ENCODE results near the gene KMT2A.

The KMT2A gene

DNA sequence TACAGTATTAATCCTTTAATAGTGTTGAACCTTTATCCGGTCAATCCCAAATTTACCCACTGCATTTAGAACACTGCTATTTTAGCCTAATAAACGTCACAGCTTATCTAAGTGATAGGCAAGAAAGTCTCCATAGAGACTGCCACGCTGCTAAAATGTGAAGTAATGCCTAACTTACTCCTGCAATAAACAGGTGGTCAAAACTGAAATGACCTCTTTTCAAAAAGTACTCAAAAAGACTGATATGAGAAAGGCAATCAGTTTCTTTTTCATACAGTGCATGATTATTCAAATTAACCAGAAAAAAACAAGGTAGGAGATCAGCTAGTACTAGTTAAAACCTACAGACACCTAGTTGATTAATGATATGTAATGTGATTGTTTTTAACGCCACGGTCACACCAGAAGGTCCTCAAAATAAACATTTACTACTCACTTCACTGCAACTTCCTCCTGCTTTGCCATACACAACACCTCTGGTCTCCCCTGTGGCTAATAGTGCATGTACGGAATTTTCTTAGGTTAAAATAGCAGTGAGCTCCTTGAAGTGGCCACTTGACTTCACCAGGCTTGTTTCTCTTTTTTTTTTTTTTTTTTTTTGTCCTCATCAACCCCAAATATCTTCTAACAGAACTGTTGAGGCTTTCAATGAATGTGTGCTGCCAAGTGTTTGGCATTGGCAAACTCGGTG lies 26.1 kb upstream of the KMT2A start:
- no peak for TF ChIP-seq EP300 (IDR thresholded peaks at IDR 0.05; ENCODE audit: borderline replicate concordance)
- TF ChIP-seq NFIC (IDR thresholded peaks at IDR 0.05) = no peak

DNA sequence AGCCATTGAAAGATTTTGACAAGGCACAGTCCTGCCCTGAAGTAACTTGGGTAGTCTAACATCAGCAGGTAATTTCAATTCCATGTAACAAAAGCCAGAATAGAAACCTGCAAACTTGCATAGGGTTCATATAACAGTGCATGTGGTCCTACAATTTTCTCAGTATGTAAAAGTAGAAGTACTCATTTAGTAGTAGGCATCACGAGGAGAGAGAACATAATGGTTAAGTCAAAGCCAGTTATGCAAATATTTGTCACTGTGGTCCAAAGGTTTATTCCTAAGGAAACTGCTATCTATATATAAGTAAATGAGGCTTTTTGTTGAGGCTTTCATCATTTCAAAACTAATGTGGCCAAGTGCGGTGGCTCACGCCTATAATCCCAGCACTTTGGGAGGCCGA lies 24.8 kb upstream of the KMT2A start:
- TF ChIP-seq YY1 (IDR thresholded peaks at IDR 0.05; ENCODE audit: low read depth) (no peak), TEAD4 (IDR thresholded peaks at IDR 0.05) (no peak), ZBTB7A (IDR thresholded peaks at IDR 0.05; ENCODE audit: low read depth) (no peak), RAD21 (IDR thresholded peaks at IDR 0.05; ENCODE audit: low read depth) (no peak), EGR1 (IDR thresholded peaks at IDR 0.05) (no peak)
- TF ChIP-seq, protein P1, sequence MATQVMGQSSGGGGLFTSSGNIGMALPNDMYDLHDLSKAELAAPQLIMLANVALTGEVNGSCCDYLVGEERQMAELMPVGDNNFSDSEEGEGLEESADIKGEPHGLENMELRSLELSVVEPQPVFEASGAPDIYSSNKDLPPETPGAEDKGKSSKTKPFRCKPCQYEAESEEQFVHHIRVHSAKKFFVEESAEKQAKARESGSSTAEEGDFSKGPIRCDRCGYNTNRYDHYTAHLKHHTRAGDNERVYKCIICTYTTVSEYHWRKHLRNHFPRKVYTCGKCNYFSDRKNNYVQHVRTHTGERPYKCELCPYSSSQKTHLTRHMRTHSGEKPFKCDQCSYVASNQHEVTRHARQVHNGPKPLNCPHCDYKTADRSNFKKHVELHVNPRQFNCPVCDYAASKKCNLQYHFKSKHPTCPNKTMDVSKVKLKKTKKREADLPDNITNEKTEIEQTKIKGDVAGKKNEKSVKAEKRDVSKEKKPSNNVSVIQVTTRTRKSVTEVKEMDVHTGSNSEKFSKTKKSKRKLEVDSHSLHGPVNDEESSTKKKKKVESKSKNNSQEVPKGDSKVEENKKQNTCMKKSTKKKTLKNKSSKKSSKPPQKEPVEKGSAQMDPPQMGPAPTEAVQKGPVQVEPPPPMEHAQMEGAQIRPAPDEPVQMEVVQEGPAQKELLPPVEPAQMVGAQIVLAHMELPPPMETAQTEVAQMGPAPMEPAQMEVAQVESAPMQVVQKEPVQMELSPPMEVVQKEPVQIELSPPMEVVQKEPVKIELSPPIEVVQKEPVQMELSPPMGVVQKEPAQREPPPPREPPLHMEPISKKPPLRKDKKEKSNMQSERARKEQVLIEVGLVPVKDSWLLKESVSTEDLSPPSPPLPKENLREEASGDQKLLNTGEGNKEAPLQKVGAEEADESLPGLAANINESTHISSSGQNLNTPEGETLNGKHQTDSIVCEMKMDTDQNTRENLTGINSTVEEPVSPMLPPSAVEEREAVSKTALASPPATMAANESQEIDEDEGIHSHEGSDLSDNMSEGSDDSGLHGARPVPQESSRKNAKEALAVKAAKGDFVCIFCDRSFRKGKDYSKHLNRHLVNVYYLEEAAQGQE (IDR thresholded peaks at IDR 0.05; ENCODE audit: low read depth) = no peak
- TF ChIP-seq, protein P2, sequence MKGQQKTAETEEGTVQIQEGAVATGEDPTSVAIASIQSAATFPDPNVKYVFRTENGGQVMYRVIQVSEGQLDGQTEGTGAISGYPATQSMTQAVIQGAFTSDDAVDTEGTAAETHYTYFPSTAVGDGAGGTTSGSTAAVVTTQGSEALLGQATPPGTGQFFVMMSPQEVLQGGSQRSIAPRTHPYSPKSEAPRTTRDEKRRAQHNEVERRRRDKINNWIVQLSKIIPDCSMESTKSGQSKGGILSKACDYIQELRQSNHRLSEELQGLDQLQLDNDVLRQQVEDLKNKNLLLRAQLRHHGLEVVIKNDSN (IDR thresholded peaks at IDR 0.05) = no peak

DNA sequence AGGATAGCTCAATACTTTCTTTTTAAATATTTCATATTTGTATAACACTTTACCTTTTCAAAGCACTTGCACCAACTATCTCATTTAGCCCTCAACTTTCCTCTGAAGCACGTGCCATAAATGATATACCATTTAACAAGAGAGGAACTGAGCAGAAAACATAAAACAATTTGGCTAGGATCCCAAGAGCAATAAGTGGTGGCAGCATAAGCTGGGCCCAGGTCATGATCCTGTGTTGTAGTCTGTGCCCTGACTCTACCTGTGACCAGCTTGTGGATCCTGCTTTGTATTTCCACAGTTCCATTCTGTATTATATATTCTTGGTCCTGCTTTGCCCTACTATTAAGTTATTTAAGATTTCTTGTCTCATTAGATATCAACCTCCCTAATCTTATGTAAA lies 23.4 kb upstream of the KMT2A start:
- TF ChIP-seq TCF12 (IDR thresholded peaks at IDR 0.05; ENCODE audit: low read depth) (no peak), YY1 (IDR thresholded peaks at IDR 0.05; ENCODE audit: low read depth) (no peak), EP300 (IDR thresholded peaks at IDR 0.05; ENCODE audit: borderline replicate concordance) (no peak), CEBPB (IDR thresholded peaks at IDR 0.05) (no peak), NFIC (IDR thresholded peaks at IDR 0.05) (no peak), TAF1 (IDR thresholded peaks at IDR 0.05; ENCODE audit: low read depth) (no peak), EGR1 (IDR thresholded peaks at IDR 0.05) (no peak), CREB1 (IDR thresholded peaks at IDR 0.05; ENCODE audit: low read depth) (no peak), RAD21 (IDR thresholded peaks at IDR 0.05; ENCODE audit: low read depth) (no peak), FOXM1 (IDR thresholded peaks at IDR 0.05; ENCODE audit: borderline replicate concordance, low read depth) (no peak), ZBTB7A (IDR thresholded peaks at IDR 0.05; ENCODE audit: low read depth) (no peak), TEAD4 (IDR thresholded peaks at IDR 0.05) (no peak)
- TF ChIP-seq, protein P2 (IDR thresholded peaks at IDR 0.05) = no peak
- TF ChIP-seq, protein P1 (IDR thresholded peaks at IDR 0.05; ENCODE audit: low read depth) = no peak
- TF ChIP-seq, protein P3, sequence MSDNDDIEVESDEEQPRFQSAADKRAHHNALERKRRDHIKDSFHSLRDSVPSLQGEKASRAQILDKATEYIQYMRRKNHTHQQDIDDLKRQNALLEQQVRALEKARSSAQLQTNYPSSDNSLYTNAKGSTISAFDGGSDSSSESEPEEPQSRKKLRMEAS (IDR thresholded peaks at IDR 0.05) = no peak

DNA sequence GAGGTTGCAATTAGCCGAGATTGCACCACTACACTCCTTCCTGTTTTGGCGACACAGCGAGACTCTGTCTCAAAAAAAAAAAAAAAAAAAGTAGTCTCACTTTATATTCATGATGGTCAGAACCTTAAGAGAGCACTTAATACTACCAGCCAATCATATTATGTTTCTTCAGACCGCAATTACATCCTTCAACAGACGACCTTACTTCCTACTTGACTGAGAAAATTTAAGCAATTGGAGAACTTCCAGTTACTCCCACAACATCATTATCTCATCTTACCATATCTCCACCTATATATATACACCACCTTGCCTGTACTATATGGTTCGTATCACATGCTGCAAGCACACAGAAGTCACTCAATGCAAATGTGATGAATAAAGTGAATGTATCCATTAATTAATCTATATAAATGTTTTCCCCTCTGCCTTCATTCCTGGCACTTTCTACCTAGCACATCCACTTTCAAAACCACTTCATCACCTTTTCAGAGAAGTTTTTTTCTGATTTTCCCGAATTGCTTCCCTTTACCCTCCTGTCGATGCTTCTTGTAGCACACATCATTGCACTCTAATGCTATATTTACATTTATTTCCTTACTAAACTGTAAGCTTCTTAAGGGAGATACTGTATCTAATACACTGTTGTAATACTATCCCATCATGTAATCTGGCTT lies 21.1 kb upstream of the KMT2A start:
- TF ChIP-seq TCF12 (IDR thresholded peaks at IDR 0.05; ENCODE audit: low read depth) (no peak), TEAD4 (IDR thresholded peaks at IDR 0.05) (no peak), EGR1 (IDR thresholded peaks at IDR 0.05) (no peak)

DNA sequence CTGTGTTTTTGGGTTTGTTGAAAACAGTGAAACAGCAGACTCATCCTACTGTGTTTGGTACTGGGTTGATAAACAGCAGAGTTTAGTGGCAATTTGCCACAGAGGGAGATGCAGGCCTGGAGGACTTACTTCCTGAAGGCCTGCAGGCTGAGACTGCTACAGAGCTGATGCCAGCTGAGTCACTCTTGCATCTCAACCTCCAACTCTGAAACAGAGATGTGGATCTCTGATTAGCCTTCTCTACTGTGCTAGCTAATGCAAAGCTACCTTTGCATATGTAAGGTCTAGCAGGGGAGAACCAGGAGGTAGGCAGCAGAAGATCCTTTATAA lies 20.6 kb upstream of the KMT2A start:
- TF ChIP-seq EP300 (IDR thresholded peaks at IDR 0.05; ENCODE audit: borderline replicate concordance) (no peak), NFIC (IDR thresholded peaks at IDR 0.05) (no peak), YY1 (IDR thresholded peaks at IDR 0.05; ENCODE audit: low read depth) (no peak), EGR1 (IDR thresholded peaks at IDR 0.05) (no peak), TCF12 (IDR thresholded peaks at IDR 0.05; ENCODE audit: low read depth) (no peak), RAD21 (IDR thresholded peaks at IDR 0.05; ENCODE audit: low read depth) (no peak), TAF1 (IDR thresholded peaks at IDR 0.05; ENCODE audit: low read depth) (no peak), CREB1 (IDR thresholded peaks at IDR 0.05; ENCODE audit: low read depth) (no peak), FOXM1 (IDR thresholded peaks at IDR 0.05; ENCODE audit: borderline replicate concordance, low read depth) (no peak), TEAD4 (IDR thresholded peaks at IDR 0.05) (no peak), CEBPB (IDR thresholded peaks at IDR 0.05) (no peak), ZBTB7A (IDR thresholded peaks at IDR 0.05; ENCODE audit: low read depth) (no peak)
- TF ChIP-seq, protein P2 (IDR thresholded peaks at IDR 0.05) = no peak
- TF ChIP-seq, protein P1 (IDR thresholded peaks at IDR 0.05; ENCODE audit: low read depth) = no peak
- TF ChIP-seq, protein P3 (IDR thresholded peaks at IDR 0.05) = no peak

All from Ishikawa (cell line).